ENCODE data around the gene SORCS2.

The SORCS2 gene

GRCh38 chr4:7631288-7632014 lies 439.1 kb downstream of the SORCS2 start:
- DNase-seq = no peak

- DNase-seq = no peak
Measured at GRCh38 chr4:7632341-7632740, 440.0 kb downstream of the SORCS2 start.

- no peak for DNase-seq
Measured at GRCh38 chr4:7632971-7633370, 440.6 kb downstream of the SORCS2 start.

- no peak for DNase-seq
Measured at GRCh38 chr4:7634661-7635251, 442.4 kb downstream of the SORCS2 start.

- no peak for DNase-seq
Measured at GRCh38 chr4:7635445-7636239, 443.3 kb downstream of the SORCS2 start.

- DNase-seq = no peak
Measured at GRCh38 chr4:7636240-7636508, 443.8 kb downstream of the SORCS2 start.

GRCh38 chr4:7637139-7637538 lies 444.8 kb downstream of the SORCS2 start:
- no peak for DNase-seq

GRCh38 chr4:7637971-7638370 lies 445.6 kb downstream of the SORCS2 start:
- no peak for DNase-seq

- DNase-seq = no peak
Measured at GRCh38 chr4:7638489-7638888, 446.2 kb downstream of the SORCS2 start.

- no peak for DNase-seq
Measured at GRCh38 chr4:7638984-7639789, 446.8 kb downstream of the SORCS2 start.

GRCh38 chr4:7640136-7640535 lies 447.8 kb downstream of the SORCS2 start:
- DNase-seq = no peak

- no peak for DNase-seq
Measured at GRCh38 chr4:7641712-7642111, 449.4 kb downstream of the SORCS2 start.

- DNase-seq = no peak
Measured at GRCh38 chr4:7642741-7643458, 450.6 kb downstream of the SORCS2 start.

- no peak for DNase-seq
Measured at GRCh38 chr4:7645158-7645557, 452.8 kb downstream of the SORCS2 start.

- no peak for DNase-seq
Measured at GRCh38 chr4:7645956-7646355, 453.6 kb downstream of the SORCS2 start.

GRCh38 chr4:7646384-7647061 lies 454.2 kb downstream of the SORCS2 start:
- no peak for DNase-seq

GRCh38 chr4:7647186-7647585 lies 454.8 kb downstream of the SORCS2 start:
- DNase-seq = no peak

- no peak for DNase-seq
Measured at GRCh38 chr4:7647600-7648543, 455.5 kb downstream of the SORCS2 start.

- no peak for DNase-seq
Measured at GRCh38 chr4:7648544-7649395, 456.4 kb downstream of the SORCS2 start.

GRCh38 chr4:7649411-7649740 lies 457.0 kb downstream of the SORCS2 start:
- DNase-seq = no peak
